GM19238 (cell line): Measurements from ENCODE around the gene RALBP1.

Experiments used
- DNase-seq: peaks from one replicate; pipeline ENCODE4 v3.0.0; 2011; ENCODE audit warnings: low spot score; ENCODE audit not compliant: insufficient read length

RALBP1 gene

DNA sequence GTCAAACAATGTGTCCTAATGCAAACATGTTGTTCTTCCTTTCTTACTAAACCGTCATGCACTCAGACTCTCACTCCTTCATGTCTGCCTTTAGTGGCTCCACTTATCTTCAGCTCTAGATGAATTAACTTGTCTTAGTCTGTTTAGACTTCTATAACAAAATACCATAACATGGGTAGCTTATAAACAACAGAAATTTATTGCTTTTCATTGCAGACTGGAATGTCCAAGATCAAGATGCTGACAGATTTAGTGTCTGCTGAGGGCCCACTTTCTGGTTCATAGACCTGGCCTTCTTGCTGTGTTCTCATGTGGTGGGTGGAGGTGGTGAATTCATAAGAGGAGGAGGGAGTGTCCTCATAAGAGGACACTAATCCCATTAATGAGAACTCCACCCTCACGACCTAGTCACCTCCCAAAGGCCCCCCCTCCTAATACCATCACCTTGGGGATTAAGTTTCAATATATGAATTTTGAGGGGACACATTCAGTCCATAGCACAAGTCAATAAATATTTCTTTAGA is 32.3 kb downstream of the RALBP1 start:
- DNase-seq = no peak

- no peak for DNase-seq
Measured at GRCh38 chr18:9508446-9509025, 33.2 kb downstream of the RALBP1 start.

DNA sequence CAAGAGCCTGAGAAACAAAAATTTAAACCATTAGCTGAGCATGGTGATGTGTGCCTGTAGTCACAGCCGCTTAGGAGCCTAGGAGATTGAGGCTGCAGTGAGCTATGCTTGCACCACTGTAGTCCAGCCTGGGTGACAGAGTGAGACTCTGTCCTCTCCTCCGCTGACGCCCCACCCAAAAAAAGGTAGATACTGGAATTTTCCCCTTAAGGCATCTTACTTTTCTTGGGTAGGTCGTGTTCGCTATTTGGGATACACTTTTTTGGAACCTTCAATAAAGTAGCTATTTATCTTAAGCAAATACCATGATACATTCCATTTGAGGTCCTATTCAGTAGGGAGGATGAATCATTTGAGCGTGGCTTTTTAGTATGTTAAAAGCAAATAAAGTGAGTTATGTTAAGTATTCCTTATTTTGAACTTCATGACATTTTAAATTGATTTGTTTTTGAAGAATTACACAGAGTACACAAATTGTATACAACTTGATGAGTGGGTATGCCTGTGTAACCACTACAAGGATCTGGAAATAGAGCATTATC is 38.7 kb downstream of the RALBP1 start:
- no peak for DNase-seq

GRCh38 chr18:9516437-9517064 is 41.2 kb downstream of the RALBP1 start:
- DNase-seq = no peak

DNA sequence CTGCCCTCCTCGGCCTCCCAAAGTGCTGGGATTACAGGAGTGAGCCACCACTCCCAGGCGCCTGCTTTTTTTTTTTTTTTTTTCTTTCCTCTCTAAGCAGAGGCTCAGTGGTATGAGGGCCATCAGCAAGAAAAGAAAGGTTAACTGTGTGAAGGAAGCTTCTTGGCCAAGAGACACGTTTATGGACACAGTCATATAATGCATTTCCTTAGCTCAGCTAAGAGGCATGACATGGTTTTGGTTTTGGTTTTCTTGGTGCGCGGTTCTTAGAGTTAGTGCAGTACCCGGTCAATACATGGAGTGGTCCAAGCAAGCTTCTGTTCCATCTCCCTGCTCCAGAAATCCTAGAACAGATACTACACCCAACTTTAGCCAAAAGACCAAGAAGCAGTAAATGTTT is 42.6 kb downstream of the RALBP1 start:
- no peak for DNase-seq

DNA sequence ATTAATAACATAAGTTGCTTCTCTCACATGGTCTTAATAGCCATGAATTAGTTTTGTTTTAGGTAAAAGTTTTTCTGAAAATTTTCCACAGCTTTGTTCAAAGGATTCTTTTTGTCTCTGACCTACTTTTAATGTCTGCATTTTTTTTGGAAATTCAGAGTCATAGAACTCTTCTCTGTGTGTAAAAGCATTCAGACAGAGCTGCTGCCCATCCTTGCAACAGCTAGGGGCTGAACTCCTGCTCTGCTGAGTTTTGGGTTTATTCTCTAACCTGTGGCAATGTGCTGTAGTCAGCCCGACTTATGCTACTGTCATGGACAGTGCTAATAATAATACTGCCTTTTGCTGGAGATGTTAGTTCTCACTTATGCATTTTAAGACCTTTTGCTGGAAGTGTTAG is 44.1 kb downstream of the RALBP1 start:
- no peak for DNase-seq

DNA sequence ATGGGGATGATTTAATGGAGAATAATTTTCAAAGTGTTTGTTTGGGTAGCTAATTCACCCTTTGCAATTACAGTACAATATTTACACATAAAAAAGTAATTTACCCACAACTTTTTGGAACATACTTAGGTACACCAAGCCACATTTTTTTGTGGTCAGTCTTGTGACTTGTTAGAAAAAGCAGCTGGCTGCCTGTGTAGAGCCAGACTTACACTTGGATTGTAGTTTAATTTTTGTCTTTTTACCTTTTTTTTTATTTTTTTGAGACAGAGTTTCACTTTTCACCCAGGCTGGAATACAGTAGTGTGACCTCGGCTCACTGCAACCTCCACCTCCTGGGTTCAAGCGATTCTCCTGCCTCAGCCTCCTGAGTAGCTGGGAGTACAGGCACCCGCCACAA is 45.4 kb downstream of the RALBP1 start:
- no peak for DNase-seq

DNA sequence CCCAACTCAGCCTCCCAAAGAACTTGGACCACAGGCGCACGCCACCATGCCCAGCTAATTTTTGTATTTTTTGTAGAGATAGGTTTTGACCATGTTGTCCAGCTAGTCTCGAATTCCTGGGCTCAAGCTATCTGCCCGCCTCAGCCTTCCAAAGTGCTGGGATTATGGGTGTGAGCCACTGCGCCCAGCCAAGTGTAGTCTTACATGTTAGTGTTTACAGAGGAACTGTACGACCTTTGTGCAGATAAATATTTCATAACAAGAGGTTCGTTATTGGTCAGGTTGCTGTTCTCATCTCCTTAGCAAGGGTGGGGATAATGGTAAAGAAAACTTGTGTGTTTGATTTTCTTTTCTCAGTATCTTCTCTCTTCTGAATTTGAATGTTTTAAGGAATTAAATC is 46.5 kb downstream of the RALBP1 start:
- DNase-seq = no peak

DNA sequence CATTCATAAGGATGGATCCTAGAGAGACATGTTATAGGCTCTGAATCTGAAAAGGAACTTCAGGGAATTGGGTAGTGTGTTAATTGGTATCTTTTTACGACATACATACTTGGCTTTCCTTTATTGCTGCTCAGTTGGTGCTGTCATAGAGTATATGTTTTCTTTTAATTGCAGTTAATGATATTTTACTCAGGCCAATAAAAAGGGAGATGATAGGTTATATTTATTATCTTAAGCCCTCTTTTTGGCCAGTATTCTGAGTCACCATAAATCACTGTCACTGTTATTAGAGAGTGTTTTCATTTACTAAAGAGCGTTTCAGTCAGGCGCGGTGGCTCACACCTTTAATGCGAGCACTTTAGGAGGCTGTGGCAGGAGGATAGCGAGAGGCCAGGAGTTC is 47.6 kb downstream of the RALBP1 start:
- DNase-seq = no peak

GRCh38 chr18:9526458-9526857 is 51.1 kb downstream of the RALBP1 start:
- no peak for DNase-seq

GRCh38 chr18:9530226-9531009 is 55.1 kb downstream of the RALBP1 start:
- no peak for DNase-seq

- no peak for DNase-seq
Measured at GRCh38 chr18:9531791-9532410, 56.6 kb downstream of the RALBP1 start.

GRCh38 chr18:9534844-9535243 is 59.5 kb downstream of the RALBP1 start:
- DNase-seq = no peak

GRCh38 chr18:9535430-9535991 is 60.2 kb downstream of the RALBP1 start:
- no peak for DNase-seq

- DNase-seq = no peak
Measured at GRCh38 chr18:9536354-9537152, 61.2 kb downstream of the RALBP1 start.

- DNase-seq = no peak
Measured at GRCh38 chr18:9537677-9538076, 62.4 kb downstream of the RALBP1 start.

DNA sequence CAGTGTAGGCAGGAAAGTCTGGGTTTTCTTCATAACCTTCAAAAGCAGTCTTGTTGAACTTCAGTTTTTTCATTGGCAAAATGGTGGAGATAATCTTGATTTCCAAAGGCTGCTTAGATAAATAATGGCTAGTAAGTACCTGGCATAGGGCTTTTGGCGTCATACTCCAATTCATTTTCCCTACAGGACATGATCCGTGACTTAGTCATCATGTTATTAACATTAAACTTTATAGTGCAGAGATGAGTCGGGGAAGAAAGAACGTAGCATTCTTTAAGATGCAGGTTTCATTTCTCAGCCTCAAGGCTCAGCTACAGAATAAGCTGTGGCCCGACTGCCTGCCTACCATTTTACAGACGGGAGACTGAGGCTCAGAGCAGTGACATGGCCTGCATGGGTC is 64.0 kb downstream of the RALBP1 start:
- DNase-seq = no peak

GRCh38 chr18:9539938-9540337 is 64.6 kb downstream of the RALBP1 start:
- DNase-seq = no peak

DNA sequence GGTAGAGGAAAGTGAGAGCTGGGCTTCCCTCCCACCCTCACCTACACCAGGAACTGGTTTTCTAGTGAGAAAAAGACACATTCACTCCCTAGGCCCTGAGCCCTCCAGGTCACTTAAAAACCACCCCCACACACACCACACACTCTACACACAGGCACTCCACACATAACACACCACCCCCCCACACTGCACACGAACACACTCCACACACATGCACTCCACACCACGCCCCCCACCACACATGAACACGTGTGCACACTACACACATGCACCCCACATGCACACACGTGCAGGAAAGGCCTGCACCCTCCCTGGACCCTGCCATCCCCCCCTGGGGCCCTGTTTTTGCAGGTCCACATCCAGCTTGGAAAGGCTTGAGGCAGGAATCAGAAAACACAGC is 67.6 kb downstream of the RALBP1 start:
- DNase-seq = no peak

GRCh38 chr18:9545029-9545428 is 69.7 kb downstream of the RALBP1 start:
- DNase-seq = no peak

GRCh38 chr18:9546468-9546867 is 71.2 kb downstream of the RALBP1 start:
- no peak for DNase-seq
